ENCODE data around the gene NR2F1-AS1.

NR2F1-AS1 gene

DNA sequence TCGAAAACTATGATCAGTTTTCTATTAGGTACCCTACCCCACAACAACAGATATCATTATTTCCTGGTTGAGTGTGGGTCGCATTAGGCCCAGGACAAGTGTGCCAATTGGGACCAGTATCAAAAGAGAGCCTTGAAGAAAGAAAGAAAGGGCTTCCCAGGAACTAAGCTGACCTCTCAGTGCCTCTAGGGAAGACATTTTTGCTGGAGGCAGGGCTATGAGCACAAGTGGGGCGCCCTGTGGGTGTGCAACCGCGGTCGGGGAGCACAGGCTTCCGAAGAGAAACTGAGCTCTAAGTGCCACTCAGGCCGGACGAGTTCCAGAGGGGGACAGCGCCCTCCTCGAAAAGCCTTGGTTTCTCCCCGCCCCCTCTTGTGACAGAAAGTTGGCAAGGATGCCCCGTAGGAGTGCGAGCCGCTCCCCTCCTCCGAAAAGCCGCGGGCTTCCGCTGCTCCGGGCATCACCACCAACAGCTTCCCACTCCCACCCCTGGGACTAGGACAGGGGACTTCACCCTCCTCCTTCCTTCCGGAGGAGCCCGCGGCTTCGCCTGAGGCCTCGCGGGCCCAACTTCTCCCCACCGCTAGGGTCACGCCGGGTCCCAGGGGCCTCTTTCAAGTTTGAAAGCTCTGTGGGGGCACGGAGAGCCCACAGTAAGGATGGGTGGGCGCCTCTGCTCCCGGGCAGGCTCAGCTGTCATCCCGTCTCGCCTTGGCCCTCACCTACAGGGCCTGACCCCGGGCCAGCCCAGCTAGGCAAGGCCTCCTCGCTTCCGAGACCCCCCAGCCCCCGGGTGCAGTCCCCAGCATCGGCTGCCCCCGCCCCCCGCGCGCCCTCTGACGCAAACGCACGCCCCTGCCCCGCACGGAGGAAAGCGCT, 2.0 kb downstream of the NR2F1-AS1 start:
- no peak for FAIRE-seq
- peak; percentile 30 for DNase-seq (ENCODE audit: insufficient read length, low spot score)

DNA sequence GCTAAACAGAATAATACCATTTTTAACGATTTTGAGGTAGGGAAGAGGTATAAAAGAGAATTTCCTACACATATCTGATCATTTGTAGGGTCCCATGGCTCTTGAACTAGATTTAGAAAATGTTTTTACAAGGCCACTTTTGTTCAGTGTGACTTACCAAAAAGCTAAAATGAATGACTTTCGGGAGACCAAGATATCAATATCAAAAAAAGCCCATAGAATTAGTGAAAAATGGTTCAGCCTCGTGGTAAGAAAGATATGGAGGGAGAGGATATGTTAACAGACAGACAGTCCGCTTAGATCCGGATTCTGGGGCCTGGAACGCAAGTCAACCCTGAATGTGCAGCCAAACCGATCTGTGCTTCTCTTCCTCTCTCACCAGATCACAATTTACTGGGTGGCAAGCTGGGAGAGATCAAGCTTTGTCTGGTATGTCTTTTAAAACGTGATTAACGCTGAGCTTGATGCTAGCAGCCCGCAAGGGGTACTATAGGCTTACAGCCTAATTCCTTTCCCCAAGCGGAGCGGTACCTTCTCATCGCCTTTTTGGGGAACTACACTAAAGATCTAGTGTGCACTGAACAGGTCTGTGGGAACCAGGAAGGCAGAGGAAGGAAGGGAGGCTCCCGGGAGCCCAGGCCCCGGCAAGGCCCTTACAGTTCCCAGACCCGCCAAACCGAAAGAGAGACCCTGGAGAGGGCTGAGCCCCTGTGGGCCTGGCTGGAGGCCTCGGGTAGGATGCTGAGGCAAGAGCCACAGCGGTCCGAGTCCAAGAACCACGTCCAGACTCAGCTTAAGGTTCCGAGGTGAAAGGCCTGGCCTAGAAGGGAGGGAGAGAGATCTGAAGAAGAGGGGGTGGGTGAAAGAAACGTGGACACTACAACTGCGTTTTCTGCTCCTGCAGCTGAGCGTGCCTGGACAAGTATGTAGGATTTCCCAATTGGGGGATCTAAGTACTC, 2.9 kb downstream of the NR2F1-AS1 start:
- no peak for DNase-seq (ENCODE audit: insufficient read length, low spot score)

DNA sequence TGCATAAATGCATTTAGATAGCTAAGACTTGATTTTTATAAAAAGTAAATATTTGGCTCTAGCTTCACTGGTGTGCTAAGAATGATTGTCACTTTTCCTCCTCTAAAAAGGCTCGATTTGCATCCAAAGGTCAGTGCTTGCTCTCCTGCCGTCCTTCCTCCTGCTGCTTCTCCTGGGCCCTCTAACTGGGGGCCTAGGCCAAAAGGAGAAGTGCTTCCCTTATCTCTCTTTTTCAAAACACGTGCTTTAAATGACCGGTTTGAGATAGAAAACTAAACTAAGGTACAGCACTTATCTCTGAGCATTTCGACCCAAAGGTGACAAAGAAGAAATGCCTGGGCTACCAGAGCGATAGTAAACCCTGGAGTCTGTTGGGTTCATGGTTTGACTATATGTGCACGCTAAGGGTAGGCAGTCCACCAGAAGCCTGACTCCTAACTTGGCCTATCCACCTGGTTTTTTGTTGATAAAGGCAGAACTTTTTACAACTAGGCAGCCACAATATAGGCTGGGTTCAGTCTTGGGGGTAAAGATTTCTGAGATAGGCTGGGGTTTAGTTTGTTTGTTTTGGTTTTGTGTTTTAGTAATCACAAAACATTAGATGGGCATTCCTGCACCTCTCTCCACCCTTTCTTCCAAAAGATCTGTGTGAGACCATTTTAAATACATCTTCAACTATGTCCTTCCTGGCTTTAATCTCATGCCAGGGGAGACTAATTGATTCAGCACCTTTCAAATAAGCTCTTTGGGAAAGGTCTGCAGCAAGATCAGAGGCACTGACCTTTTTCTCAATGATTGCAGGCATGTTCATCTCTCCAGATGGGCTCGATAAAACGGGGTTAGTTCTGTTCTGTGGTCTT, 3.8 kb downstream of the NR2F1-AS1 start:
- no peak for FAIRE-seq
- DNase-seq (ENCODE audit: insufficient read length, low spot score) = no peak

More for the DNA sequence above, 2.9 kb downstream of the NR2F1-AS1 start:
- FAIRE-seq = no peak

DNA sequence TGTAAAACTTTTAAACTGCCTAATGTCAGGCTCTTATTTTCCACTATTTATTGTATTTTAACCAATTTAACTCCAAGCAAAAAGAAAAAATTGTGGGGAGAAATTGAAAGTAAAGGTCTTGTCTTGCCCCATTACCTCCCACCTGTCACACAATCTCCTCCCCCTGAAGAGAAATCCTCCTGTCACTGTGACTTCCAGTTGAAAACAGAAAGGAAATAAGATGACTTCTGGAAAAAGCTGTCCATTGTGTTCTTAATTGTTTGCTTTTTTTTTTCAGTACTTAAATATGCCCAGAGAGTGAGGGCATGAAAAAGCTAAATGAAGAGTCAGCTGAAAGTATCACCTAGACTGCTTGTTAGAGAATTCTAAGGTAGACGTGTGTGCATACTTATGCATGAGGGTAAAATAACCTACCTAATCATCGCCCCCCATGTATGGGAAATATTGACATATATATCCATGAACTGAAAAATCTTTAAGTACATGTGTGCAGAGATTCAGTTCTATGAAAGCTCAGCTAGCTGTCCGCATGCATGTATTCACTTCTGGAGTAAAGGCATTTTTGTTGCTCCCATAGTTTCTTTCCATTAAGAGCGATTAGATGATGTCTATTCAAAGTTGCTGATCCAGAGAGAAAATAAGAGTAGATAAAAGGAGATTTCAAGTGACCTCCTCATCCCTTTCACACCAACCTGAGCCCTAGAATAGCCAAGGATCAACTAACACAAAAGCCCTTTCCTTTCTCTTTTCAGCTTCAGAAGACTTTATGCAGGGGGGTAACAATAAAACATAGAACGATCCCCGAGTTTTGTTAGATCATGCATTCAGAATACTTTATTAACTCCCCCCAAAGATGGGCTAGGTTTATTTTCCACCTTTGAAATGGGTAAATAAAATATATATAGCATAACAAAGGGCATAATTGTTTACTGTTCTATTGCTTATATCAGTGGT, 5.3 kb downstream of the NR2F1-AS1 start:
- no peak for DNase-seq (ENCODE audit: insufficient read length, low spot score)
- FAIRE-seq = no peak

DNA sequence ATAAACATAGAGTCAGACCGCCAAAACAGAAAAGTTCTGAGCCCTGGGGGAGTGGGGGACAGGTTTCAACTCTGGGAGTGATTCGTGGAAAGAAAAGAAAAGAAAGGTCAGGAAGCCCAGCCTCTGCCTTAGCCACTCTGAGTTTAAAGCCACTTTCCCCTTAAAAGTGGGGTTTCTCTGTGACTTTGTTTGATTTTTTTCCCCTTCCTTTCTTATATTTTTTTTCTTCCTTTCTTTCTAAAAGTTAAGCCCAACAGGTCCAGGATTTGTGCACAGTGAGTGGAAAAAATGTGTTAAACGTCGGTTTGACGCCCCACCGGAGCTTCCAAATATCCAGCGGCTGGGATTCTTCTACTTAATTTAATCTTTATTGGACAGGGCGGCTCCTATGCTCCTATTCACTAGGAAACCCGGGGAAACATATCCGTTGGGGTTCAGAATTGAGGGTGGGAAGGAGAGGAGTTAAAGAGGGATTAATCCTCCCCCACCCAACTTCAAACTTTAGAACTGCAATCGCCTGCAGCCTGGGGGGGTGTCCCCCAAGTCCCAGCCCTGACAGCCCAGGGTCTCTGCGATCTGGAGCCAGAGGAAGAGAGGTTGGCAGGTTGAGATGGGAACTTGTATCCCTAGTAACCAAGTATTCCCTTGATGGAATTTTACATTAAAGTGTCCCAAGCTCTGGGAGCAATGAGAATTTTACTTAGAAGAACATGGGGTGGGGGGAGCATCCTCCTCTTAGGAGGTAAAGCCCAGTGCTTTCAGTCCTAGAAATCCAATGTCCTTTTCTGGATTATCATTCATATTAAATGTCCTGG, 6.3 kb downstream of the NR2F1-AS1 start:
- no peak for FAIRE-seq

DNA sequence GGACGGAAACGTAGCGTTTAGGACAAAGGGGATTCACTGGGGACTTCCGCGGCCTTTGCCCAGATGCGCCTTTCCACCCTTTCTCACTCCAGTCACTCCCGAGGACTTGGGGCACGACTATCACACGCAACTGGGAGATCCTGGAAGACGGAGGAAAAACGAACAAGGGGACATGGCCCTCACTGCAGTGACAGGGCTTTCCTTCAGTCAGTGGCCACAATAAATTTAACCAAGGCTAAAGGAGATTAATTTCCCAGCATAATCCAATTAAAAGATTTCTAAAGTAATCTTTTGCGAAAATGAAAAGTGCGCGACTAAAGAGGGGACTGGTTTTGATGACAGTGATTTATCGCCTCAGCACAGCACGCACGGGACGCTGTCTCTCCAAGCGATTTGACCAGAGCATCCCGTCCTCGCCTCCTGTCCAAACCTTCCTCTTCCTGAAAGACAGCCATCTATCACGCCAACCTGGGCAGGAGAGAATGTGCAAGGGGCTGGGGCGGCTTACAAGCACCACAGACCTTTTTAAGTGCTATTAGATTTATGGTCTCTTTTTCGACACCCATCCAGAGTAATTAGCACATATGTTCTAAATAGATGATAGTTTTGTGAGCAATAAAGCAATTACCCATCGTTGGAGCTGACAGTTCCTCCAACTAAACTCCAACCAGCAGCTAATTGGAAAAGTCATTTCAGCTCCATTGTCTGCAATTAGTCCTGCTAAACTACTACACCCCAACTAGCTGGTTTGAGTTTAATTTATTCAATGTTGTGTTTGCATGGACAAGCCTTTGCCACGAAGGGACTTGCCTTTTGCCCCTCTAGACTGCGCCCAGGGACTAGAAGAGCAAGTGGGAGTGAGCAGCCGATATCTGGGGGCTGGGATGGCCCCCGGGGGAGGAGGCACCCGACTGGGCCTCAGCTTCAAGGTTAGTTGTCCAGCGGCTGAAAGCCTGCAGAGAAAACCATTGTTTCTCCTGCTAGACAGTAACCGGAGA, 7.4 kb downstream of the NR2F1-AS1 start:
- FAIRE-seq (no peak), DNase-seq (ENCODE audit: insufficient read length, low spot score) (no peak)

More for the DNA sequence above, 6.3 kb downstream of the NR2F1-AS1 start:
- DNase-seq (ENCODE audit: insufficient read length, low spot score) = no peak

DNA sequence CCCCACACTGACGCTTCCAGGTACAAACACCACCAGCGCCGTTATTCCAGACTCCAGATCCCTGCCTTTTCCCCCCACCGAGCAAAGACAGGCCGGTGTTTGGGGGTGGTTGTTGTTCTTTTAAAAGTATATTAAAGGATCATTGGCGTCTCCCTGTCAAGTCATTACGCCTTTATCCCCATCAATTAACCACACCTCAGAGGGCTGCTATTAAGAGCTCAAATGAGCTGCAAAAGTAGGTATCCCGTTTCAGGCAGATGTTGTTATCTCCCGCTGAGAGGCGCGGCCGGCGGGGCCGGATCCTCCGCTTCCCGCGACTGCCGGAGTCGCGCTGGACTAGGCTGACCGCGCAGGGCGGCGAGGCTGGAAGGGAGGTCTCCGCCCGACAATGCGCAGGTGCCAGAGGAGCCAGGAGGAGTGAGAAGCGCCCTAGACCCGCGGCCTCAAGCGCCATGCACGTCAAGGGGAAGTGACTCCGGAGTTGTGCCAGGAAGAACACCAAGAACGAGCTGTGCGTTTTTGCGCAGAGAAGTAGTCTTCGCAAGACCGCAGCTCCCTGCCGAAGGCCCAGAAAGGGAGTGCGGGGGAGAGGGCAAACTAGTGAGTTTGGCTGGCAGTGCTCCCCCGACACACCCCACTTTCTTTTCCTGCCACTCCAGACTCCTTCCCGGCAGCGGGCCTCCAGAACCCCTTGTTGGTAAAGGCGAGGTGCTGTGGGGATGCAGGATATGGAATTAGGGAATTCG, 8.2 kb downstream of the NR2F1-AS1 start:
- FAIRE-seq (no peak), DNase-seq (ENCODE audit: insufficient read length, low spot score) (no peak)

DNA sequence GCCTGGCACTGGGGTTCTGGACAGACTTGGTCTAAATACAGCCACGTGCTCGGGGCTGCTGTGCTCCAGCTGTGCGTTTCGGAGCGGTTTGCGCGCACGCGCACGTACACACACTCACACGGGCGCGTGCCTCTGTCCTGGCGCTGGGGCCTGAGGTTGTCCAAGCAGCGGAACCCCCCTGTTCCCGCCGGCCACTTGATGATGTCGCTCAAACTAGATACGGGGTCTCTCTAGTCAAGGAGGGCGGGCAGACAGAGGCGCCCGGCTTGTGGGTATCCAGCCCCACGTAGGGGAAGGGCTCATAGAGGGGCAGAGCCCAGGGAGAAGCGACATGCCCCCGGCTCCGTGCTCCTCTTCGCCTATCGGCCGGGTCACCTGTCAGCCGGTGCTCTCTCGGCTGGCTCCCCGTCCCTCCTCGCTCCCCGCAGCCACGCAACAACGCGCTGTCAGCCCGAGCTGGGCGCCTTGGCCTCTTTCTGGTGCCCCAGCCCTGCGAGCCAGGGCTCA, 8.9 kb downstream of the NR2F1-AS1 start:
- DNase-seq (ENCODE audit: insufficient read length, low spot score) = no peak
- FAIRE-seq = no peak

DNA sequence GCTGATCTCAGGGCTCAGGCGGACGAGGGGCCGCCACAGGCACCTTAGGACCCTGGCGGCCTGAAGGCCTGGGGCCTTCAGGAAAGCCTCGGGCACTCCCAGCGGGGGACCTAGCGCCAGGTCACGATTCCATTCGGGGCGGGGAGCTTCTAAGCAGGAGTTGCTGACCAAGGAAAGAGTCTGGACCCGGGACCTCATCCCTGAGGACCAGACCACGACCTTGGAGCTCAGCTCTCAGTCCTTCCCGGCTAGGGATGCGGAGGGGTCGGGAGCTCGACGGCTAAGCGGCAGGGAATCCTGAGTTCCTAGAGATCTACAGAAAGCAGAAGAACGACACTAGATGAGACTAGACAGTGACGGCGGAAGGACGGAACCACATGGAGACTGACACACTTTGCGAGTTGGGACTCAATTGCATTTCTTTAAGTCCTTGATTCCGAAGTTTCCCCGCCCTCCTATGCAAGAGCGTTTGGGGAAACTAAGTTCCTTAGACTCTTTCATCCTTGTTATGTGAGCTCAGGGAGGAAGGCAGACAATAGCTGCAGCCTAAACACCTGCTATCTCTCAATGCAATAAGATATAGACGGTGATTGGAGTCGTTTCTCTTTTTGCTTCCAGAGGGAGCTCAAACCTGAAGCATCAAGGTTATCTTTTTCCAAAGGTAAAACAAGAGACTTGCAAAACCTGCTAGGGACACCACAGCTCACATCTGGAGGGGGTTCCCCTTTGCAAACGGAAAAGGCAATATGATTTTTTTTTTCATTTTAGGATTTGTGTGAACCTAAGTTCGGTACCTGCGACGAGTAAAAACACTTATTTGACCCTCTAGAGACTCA, 9.7 kb downstream of the NR2F1-AS1 start:
- FAIRE-seq (no peak), DNase-seq (ENCODE audit: insufficient read length, low spot score) (no peak)

DNA sequence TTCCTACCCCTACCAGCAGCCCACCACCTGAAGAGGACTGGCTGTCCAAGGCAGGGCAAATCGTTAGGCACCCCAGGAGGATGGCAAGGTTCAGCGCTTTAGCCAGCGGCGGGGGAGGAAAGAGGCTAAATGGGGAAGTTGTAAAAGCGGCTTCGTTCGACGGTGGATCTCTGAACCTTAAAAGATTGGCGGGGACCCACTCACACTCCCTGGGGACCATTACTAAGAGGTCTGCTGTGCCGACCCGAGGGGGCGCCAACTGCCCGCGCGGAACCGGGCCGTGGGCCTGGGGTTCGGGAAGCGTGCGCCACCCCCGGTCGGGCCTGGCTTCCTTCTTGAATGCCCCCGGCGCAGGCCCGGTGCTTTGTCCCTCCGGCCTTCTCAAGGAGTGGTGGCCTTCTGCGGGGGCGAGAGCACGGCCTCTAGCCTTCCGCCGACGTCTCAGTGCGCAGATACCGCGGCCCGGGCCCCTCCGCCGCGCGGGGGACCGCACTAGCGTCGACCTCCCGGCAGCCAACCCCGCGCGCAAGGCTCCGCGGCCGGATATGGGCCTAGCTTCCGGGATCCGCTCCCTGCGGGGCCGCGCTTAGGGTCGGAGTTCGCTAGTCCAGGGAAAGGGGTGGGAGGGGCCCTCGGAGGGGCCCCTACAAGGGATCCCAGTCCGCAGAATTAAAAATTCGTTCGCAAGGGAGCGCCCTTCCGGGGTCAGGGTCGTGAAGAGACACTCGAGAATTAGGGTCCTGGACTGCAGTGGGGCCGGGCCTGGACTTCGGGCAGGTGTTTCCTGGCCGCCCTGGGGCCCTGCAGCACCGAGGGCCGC, 10.5 kb downstream of the NR2F1-AS1 start:
- FAIRE-seq = no peak
- no peak for DNase-seq (ENCODE audit: insufficient read length, low spot score)

DNA sequence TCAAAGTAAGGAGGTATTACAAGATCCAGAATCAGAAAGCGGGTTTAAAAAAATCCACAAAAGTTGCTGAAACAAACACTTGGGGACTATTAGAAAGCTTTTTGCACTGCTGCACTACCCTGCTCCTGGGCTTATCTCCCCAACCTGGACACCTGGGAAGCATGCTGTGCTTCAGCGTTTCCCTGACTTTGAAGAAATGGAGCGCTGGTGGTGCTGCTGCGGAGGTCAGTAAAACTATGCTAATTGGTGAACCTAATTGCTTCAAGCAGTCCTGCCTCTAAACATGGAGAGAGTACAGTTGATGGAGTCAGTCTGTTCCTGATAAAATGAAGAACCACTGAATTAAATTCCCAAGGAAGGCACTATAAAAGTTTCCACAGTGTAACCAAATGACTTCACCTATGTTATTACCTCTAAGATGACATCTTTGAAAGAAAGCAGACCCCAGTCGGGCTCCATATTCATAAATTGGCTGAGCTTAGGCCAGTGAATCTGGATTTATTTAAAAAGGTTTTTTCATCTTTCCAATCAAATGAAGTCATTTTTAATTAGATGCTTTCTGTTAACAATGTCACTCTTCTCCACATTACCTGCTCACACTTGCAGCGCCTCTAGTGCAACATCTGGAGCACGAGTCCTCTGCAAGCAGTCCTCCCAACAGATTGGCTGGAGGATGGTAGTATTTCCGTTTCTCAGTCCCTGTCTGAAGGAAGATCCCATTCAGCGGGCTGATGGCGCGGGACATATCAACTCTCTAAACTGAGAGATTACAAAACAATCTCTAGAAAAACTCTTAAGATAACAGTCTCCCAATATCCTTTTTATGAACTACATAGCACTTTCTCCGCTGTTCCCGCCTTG, 11.5 kb downstream of the NR2F1-AS1 start:
- no peak for FAIRE-seq
- no peak for DNase-seq (ENCODE audit: insufficient read length, low spot score)

DNA sequence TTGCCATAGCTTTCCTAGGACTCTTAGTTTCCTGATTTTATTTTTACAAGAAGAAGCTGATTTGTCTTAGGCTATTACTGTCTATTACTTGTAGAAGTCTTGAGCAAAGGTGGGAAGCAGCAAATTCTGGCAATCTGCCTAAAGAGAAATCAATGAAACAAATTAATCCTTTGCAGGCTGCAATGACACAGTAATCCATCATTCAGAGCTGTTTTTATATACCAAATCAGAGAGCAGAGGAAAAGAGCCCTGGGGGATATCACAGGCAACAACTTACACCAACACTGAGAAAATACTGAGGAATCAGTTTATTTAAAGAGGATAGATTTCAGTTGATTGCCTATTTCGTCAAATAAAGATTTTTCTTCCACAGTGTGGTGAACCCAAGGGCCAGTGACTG, 13.6 kb downstream of the NR2F1-AS1 start:
- no peak for FAIRE-seq
- no peak for DNase-seq (ENCODE audit: insufficient read length, low spot score)

DNA sequence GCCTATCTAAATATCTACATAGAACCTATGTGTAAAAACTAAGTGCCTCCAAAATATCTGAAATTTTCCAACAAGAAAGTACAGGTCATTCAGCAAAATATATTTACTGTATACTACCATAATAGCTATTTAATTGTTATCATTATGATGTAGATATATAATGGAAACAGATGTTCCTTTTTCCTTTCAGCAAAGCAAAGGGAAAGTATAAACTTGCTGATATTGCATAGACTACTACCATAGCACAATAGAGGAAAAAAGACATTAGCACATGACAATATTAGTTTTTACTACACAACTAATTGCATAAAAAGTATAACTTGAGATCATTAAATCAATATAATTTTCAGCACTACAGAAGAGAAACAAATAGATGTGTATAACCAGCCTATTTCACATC, 14.9 kb downstream of the NR2F1-AS1 start:
- DNase-seq (ENCODE audit: insufficient read length, low spot score) (no peak), FAIRE-seq (no peak)
